NK-92 treated with Interleukin-12 subunit alpha and Interleukin-12 subunit beta, amount 100 ng/mL, for 24 hours (cell line): ENCODE data around the gene FAM221B.

Experiments used
- DNase-seq: peaks from one replicate; lab custom pipeline; 2025; lab: John Stamatoyannopoulos, UW

FAM221B gene

DNA sequence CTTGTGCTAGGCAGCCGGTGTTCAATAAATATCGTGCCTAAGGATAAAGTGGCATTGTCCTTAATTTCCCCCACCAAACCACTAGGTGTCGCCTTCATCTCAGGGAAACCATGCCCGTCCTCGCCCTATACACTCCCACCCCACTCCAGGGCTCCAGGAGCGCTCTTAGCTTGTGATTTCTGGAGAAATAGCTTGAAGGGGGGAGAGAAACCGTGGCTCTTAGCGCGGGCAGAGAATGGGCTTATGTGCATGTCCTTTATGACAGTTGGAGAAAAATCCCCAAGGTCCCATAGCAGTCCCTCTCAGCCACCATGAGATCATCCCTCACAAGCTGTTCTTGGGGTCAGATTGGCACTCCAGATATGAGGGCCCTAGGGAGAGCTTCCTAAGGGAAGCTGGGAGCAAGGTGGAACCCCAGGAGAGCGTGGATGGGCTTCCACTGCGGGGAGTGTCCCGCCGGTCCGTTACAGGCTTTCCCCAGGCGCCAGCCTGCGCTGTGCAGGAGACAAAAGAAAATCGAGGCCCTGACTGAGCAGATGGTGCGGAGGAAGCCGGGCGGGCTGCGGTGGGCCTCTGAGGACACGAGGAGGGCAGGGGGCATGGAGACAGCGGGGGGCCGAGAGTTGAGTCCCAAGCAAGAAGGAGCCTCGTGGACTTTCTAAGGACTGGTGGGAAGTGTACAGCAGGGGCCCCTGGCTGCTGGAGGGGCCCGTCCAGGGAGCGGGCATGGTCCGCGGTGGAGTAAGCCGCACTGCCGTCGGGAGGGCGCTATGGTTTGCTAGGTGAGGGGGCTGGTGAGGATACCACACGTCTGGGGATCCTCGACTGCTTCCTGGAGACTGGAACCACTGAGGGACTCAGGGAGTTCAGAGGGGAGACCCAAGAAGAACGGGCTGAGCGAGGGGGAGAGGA lies 37.9 kb downstream of the FAM221B start:
- DNase-seq, result no peak

DNA sequence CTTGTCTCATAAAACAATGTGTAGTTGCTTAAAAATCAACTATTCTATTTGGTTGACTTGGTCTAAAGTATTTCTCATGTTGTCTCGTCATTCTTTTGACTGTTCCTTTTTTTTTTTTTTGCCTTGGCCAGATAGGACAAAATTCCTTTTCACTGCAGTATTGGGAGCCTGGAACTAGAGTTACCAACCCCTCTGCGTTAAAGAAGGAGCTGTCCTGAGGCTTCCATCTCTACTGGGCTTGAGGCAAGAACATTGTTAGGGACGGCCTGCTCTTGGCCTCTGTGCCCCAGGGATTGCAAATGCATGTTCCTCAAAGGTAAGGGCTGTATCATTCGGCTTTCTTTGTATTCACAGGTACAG lies 38.5 kb downstream of the FAM221B start:
- no peak for DNase-seq

DNA sequence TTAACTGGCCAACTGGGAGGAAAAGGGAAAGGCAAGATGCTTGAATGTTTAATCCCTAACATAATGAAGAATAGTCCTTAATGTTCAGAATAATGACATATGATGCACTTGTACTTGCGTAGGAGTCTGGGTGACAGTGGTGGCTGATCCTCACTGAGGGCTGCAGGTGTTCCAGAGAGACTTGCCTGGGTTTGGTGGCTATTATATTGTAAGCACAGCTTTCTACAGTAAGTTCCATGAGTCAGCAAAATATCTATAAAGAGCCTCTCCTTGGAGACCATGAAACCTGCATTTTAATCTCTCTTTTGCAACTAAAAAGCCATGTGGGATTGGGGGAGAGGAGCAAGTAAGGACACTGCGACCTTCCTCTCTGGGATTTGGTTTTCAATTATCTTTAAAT lies 39.0 kb downstream of the FAM221B start:
- DNase-seq, result no peak

DNA sequence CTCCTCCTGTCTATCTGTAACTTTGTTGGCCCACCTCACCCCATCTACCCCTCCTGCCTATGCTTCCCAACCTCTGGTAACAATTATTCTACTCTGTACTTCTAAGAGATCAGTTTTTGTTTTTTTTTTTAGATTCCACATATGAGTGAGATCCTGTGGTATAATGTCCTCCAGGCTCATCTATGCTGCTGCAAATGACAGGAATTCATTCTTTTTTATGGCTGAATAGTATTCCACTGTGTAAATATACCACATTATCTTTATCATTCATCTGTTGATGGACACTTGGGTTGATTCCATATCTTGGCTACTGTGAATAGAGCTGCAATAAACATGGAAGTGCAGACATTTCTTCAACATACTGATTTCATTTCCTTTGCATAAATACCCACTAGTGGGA lies 45.1 kb downstream of the FAM221B start:
- no peak for DNase-seq

DNA sequence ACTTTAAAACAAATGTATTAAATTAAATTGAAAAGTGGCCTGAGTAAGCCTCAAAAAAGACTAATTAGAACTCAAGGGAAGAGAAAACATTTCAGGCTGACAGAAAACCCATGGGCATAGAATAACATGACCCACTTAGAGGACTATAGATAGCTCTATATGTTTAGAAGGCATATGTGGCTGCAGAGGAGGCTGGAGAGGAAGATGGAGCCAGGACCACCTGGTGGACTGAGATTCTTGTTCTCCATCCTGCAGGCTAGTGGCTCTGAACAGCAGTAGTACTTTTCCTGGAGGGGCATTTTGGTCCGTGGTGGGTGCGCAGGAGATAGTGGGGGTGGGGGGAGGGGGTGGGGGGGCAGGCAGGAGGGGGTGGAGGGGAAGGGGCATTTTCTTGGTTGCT lies 47.5 kb downstream of the FAM221B start:
- no peak for DNase-seq

DNA sequence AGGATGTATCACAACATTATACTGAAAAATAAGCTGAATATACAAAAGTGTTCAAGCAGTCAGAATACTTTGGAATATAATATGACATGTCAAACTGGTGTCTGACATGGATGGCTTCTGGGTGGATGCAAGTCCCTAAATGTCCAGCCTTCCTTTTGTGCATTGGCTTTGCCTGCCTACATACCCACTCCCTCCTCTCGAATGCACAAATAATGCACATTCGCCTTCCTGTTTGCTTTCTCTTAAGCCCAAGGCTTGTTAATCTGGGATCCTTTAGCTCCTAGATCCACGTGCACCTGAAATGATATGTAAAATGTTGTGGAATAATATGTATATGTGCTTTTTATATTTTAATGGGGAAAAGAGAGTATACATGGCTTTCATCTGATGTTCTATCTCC lies 50.0 kb downstream of the FAM221B start:
- DNase-seq, result no peak

DNA sequence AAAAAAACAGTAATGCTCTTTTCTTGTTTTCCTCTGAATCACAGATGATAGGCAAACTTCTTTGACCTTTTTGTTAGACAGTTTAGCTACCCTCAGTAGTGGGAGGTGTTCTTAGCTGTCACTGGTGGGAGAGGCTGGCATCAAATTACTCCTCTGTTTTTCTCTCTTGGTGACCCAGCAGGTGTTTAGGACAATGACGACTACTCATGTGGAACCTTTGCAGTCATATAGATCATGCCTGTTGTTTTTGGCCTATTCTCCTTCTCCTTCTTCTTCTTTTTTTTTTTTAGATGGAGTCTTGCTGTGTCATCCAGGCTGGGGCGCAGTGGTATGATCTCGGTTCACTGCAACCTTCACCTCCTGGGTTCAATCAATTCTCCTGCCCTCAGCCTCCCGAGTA lies 52.5 kb downstream of the FAM221B start:
- DNase-seq, result no peak

DNA sequence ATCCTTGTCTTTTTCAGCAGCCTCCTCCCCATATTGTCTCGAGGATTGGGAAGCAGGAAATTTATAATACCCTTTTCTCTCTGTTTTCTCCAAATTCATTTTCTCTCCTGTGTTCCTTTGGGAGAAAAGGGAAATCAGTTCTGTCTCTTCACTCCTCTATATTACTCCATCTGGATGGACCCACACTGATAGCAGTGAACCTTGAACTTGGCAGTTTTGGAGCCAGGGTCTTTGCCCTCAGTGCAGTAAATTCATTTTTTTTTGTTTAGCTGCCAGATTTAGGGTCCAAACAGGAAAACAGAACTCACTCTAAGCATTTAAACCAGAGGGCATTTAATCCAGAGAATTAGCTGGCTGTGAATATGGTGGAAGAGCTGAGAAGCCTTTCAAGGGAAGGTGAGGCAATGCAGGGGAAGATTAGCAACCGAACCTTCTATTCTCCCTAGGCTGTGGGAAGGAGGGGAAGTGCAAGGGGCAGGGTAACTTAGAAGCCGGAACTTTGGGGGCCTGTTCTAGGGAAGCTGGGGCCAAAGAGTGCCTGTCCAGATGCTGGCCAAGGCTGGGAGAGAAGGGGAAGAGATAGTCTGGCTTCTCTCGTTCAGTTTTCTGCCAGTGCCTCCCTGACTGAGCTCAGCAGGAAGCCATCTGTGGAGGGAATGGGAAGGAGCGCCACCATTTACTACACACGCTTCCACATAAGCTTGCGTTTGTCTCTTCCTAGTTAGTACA lies 53.5 kb downstream of the FAM221B start:
- no peak for DNase-seq

DNA sequence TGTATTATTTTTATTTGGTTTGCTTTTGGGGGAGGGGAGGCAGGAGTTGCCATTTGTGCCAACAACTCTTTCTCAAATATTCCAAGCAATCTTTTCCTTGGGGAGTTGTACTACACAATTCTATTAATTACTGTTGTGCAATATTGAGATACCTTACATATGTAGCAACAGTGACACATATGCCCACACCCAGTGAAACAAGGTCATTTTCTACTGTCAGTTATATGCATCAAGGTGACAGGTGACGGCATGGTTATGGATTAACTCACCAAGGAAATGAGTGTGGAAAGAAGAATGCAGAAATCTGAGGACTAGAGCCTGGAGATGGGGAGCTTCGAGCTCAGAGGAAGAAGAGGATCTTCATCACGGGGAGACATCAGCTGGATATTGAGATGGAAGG lies 56.6 kb downstream of the FAM221B start:
- DNase-seq, result no peak

DNA sequence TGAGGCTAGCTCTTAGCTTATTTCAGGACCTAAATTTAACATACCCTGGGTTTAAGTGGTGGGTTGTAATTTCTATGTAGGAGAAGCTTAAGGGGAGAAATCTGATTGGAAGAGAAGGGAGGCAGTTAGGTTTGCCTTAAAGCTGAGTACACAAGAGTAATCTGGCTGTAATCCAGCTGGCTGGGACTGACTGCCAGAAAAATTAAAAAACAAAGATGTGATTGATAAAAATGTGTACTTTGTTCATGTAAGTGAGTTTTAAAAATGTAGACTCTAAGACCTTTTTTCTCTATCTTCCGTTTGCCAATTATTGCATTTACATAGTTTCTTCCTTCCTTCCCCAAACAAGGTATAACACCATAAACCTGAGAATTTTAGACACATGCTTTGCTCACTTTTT lies 57.0 kb downstream of the FAM221B start:
- no peak for DNase-seq

DNA sequence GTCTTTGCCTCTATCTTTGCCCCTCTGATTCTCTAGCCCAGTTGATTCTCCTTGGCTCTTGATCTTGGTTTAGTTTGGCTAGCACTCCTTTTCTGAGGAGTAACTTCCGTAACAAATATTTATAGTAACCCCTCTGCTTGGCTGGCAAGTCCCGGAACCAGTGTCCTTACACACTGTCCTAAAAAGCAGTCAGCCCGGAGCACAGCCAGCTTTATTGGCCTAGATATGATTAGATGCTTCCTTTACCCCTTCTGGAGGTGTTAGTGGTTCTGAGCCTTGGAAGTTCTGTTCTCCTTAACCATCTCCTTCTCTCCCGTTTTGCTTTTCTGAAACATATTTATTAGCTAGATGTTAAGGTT lies 57.5 kb downstream of the FAM221B start:
- DNase-seq, result no peak

DNA sequence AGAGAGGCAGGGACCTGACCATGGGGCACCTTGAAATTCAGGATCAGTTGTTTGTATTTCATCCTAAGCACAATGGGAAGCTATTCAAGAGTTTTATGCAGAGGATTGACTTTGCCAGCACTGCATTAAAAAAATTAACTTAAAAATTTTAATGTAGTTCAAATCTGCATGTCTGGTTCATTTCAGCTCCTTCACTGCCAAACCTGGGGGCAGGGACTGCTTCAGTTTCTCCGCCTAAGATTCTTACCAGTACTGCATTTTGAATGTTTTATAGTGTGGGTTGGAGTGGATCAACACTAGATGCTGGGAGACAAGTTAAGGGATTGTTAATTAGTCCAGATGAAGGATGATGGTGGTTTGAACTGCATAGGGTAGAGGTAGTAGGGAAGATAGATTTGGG lies 58.8 kb downstream of the FAM221B start:
- no peak for DNase-seq

DNA sequence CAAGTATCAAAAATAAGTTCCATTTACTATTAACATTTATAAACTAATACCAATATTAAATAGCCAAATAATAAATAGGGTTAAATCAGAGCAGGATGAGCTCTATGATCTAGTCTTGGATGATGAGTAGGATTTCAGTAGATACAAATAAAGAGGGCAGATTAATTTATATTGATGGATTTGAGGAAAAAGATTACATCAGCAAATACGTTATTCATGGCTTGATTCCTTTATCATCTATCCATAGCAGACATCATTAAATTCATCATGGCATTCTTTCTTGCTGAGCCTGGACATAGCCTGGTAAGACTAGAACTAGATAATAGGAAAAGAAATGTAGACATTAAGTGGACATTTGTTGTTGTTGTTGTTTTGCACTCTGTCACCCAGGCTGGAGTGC lies 61.1 kb downstream of the FAM221B start:
- no peak for DNase-seq

DNA sequence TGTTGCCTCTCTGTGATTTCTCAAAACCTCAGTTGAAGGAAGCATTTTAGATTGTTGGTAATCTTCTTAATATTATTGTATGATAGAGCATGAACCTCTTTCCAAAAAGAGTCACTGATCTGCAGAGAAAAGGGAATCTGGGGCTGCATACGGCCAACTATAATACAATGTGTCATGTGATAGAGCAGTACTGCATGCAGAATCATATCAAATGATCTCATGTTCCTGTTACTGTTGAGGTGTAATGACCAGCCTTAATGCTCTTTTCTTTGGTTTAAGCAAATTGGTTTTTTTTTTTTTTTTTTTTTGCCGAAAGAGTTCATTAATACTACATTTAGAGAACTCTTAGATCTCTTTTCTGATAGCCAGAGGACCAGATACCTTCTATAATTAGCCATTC lies 61.5 kb downstream of the FAM221B start:
- no peak for DNase-seq
